IPS DF 4.7 (cell line): Measurements from ENCODE around the gene CXCR6.

Experiments used
- DNase-seq: peaks from one replicate; pipeline ENCODE4 v3.0.0-alpha.2; 2013; ENCODE audit warnings: low spot score; ENCODE audit errors: extremely low read depth

CXCR6 gene

GRCh38 chr3:45948311-45948781, 5.1 kb downstream of the CXCR6 start:
- DNase-seq: no peak

GRCh38 chr3:45948881-45949280, 5.6 kb downstream of the CXCR6 start:
- DNase-seq: no peak

GRCh38 chr3:45949432-45949831, 6.2 kb downstream of the CXCR6 start:
- DNase-seq: no peak

DNA sequence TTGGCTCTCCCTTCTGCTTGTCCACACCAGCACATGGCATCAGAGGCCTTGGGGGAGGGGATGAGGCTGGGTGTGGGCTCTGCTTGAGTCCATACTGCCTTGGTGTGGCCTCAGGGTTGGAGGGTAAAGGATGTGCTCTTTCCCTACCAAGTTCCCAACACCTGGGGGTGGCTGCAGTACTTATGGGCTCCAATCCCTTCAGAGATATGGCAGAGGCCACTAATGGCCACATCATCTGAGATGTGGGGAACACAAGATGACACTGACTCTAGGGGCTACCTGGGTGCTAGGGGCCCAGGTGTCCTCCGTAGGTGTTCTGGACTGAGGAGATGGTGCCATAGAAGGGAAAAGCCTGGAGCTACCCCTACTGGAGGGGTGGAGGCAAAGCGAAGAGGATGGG, 6.9 kb downstream of the CXCR6 start:
- no peak for DNase-seq

GRCh38 chr3:45950686-45951600, 7.7 kb downstream of the CXCR6 start:
- no peak for DNase-seq

DNA sequence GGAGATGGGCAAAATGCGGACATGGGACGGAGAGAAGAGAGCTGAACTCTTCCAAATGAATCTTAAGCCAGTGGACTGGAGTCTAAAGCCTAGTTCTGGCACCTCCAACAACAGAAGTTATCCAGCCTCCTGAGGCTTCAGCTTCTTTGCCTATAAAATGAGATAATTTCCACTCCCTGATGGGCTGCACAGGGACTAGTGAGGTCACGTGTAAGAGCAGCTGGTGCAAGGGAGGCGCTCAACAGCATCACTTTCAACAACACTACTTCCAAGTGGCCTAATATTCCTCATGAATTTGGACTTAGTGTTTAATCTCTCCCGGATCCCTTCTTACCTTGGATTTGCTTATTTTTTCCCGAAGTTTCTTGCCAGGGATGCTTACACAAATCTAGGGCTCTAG, 8.7 kb downstream of the CXCR6 start:
- no peak for DNase-seq

- no peak for DNase-seq
These were observed 9.2 kb downstream of the CXCR6 start for GRCh38 chr3:45952456-45952855.

DNA sequence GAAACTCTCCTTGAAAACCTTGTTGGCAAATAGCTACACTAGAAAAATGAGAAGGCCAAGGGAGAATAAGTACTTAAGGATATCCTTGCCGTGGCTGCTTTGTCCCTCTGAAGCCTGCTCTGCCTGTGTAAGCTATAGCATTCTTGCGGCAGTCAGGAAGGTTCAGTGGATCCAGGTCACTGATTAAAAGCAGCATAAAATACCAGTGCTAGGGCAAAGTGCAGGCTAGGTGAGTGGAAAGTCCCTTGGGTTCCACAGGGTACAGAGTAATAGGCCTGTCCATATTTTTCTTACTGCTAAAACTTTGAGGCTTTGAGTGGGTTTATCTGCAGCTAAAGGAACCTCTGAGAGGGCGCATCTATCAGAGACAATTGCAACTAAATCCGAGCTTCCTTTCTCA, 10.3 kb downstream of the CXCR6 start:
- DNase-seq: no peak

DNA sequence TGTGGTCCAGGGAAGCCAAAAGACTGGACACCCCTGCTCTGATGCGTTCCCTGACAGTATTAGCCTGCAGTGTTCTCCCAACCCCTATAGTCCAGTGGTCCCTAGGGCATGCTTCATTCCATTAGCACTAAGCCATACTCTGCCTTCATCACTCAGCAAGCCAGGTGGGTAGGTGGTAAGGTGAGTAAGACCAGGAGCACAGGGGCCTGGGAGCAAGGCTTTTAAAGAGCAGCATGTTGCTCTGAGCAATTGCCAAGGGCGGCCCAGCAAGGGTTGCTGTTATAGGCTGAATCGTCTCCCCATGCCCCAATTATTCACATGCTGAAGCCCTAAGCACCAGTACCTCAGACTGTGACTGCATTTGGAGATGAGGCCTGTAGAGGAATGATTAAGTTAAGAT, 11.0 kb downstream of the CXCR6 start:
- DNase-seq: no peak

DNA sequence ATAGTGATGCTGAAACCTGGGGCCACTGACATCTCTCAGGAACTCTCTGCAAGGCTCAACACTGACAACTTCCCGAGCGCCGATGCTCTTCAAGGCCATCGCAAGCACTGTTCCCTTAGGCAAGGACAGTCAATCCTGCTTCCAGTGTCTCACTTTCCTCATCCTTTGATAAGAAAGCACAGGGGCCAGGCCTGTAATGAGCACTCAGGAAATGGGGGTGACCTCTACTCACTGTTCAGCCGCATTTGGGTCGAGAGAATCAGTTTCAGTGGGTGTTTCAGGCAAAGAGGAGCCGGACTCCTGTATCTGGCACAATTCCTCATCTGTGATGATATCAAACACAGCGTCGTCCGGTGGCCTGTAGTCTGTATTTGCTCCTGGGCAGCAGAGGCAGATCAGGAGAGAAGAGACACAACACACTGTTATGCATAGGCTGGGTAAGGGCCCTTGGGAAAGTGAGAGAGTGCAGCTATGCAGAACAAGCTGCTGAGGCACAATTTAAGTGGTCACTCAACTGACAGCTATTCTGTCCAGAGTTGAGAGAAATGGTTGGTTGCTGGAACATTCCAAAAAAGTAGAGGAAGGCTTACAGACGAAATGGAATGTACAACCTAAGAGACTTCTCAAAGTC, 11.9 kb downstream of the CXCR6 start:
- DNase-seq: no peak

GRCh38 chr3:45955706-45956105, 12.4 kb downstream of the CXCR6 start:
- DNase-seq: no peak

- DNase-seq: no peak
These were observed 14.3 kb downstream of the CXCR6 start for GRCh38 chr3:45957586-45957985.

GRCh38 chr3:45958321-45958791, 15.1 kb downstream of the CXCR6 start:
- no peak for DNase-seq

- no peak for DNase-seq
These were observed 15.9 kb downstream of the CXCR6 start for GRCh38 chr3:45959201-45959600.

GRCh38 chr3:45960289-45960688, 17.0 kb downstream of the CXCR6 start:
- DNase-seq: no peak

- no peak for DNase-seq
These were observed 18.8 kb downstream of the CXCR6 start for GRCh38 chr3:45962033-45962432.

DNA sequence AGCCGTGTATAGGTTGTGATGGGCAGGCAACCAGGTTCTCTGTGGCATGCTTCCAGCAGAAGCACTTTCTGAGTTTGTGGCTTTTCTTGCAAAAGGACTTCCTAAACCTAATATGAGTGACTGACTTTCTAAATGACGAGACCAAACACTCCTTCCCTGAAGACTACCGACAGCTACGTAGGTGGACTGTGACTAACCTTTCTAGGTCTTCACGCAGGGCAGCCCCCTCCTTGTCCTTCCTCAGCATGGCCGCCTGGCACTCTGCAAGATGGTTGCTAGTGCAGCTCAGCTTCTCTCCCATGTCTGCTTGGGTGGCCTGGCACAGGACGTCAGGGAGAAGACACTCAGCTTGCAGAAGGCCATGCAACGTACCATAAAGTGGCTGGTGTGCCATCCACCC, 20.9 kb downstream of the CXCR6 start:
- DNase-seq: no peak

- no peak for DNase-seq
These were observed 22.0 kb downstream of the CXCR6 start for GRCh38 chr3:45965253-45965652.

- DNase-seq: no peak
These were observed 22.4 kb downstream of the CXCR6 start for GRCh38 chr3:45965653-45966052.

DNA sequence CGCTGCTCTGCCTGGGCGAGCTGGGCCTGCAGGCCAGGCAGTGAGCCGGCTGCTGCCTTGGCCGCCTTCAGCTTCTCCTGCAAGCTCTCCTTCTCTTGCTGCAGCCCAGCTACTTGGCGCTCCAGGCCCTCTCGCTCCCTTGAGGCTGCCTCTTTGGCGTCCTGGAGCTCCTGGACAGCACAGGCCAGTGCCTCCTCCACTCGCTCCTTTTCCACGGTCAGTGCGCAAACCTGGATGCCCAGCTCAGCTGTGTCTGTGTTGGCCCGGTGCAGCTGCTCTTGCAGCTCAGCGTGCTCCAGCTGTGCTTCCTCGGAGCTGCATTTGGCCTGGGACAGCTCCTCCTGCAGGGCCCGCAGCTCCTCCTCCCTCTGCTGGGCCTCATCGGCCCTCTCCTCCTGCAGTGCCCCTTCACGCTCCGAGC, 23.1 kb downstream of the CXCR6 start:
- DNase-seq: no peak

DNA sequence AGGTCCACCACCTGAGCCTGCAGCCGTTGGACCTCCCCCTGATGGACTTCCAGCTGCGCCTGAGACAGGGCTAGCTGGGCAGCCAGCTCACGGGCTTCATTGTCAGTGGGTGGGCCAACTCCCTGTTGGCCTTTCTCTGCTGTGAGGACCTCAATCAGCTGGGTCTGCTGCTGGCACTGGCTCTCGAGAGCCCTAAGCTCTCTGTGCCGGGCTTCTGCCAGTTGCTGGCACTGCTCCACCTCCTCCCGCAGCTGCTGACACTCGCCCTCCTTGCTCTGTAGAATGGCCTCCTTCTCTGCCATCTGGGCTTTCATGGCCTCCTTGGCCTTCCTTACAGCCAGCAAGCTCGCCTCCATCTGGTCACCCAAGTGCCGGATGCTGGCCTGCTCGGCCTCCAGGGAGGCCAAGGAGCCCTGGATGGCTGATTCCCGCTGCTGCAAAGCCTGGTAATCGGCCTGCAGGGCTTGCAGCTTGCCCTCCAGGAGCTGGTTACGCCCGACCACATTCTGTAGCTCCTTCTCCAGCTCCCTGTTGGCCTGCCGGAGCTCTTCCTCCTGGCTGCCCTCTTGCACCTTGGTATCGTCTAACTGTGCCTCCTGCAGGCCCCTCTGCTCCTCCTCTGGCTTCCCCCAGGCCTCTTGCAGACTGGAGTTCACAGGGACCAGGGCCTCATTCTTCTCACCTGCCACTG, 23.8 kb downstream of the CXCR6 start:
- DNase-seq: no peak

GRCh38 chr3:45967724-45968123, 24.5 kb downstream of the CXCR6 start:
- DNase-seq: no peak
